Measurements from ENCODE around the gene CACHD1.

CACHD1 gene

DNA sequence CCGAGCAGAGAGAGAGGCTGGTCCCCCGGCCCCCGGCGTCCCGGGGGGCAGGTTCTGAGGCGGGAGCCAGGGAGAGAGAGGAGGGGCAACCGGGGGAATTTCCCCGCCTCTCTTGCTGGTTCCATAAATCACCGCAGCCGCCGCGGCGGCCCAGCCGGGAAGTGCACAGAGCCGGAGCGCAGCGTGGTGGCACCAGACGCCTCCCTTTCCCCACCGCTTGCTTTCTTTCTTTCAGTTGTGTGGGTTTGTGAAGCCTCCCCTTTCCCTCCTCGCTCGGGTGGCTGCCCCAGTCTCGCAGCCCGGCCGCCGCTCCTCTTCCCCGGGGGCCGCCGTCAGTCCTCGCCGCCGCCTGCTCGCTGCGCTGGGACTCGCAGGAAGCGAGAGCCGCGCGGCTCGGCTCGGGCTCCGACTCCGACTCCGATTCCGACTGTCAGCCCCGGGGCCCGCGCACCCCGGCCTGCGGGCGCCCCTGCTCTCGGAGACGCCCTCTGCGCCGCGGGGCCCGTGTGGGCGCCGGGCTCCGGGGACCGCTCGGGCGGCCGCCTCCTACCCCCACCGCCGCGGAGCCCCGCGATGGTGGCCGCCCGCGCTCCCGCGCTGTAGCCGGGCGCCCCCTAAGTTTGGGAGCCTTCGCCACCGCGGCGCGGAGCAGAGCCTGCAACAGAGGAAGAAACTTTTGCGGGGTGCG is at the start of gene CACHD1:
Gene CACHD1, plus strand, starts transcription at position 153 of the 688 bp plus-strand sequence. CDS start 616 bp downstream, outside the sequence.
- TF ChIP-seq CTCF (IDR thresholded peaks at IDR 0.05; ENCODE audit: insufficient read depth, low read depth, low read length, missing control alignments), result no peak
- peak; percentile 62 for DNase-seq (ENCODE audit: low read depth)
- H3K4me3 ChIP-seq (ENCODE audit: low read depth, low read length), result peak within 1 kb of the TSS; percentile 41

DNA sequence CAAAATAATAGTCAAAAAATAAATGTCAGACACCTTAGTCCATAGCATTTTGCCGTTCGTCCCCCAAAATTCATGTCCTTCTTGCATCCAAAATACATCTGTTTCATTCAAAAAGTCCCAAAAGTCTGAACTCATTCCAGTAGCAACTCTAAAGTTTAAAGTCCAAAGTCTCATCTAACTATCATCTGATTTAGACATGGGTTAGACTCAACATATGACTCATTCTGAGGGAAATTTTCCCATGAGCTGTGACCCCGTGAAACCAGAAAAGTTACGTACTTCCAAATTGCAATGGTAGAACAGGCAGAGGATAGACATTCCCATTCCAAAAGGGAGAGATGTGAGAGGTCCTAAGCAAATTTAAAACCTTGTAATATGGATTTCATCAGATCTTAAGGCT is 48.6 kb upstream of the CACHD1 start:
- no peak overlapping the region for H3K4me3 ChIP-seq (ENCODE audit: low read depth, low read length)
- TF ChIP-seq CTCF (IDR thresholded peaks at IDR 0.05; ENCODE audit: insufficient read depth, low read depth, low read length, missing control alignments), result no peak
- no peak for DNase-seq (ENCODE audit: low read depth)

GRCh38 chr1:64423526-64423925 is 46.4 kb upstream of the CACHD1 start:
- no peak for TF ChIP-seq CTCF (IDR thresholded peaks at IDR 0.05; ENCODE audit: insufficient read depth, low read depth, low read length, missing control alignments)
- no peak for DNase-seq (ENCODE audit: low read depth)
- H3K4me3 ChIP-seq (ENCODE audit: low read depth, low read length), result no peak overlapping the region

DNA sequence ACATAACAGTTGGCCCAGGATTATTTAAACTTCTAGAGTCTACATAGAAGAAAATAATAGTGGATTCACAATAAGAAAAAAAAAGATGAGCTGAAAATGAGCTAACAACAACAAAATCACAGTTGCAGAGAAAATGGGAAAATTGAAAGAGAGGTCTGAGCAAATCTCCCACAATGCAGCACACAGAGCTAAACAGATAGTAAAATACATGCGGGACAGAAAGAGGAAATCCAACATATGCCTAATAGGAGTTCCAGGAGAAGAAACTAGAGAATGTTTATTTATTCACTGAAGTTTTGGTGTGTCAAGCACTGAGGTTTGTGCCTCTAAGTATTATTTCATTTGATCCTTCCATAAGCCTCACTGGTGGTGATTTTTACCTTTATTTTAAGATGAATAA is 45.5 kb upstream of the CACHD1 start:
- no peak overlapping the region for H3K4me3 ChIP-seq (ENCODE audit: low read depth, low read length)
- no peak for TF ChIP-seq CTCF (IDR thresholded peaks at IDR 0.05; ENCODE audit: insufficient read depth, low read depth, low read length, missing control alignments)
- no peak for DNase-seq (ENCODE audit: low read depth)

- no peak for TF ChIP-seq CTCF (IDR thresholded peaks at IDR 0.05; ENCODE audit: insufficient read depth, low read depth, low read length, missing control alignments)
- H3K4me3 ChIP-seq (ENCODE audit: low read depth, low read length), result no peak overlapping the region
- no peak for DNase-seq (ENCODE audit: low read depth)
Observed at GRCh38 chr1:64425521-64425920, 44.4 kb upstream of the CACHD1 start.

- DNase-seq (ENCODE audit: low read depth), result no peak
- TF ChIP-seq CTCF (IDR thresholded peaks at IDR 0.05; ENCODE audit: insufficient read depth, low read depth, low read length, missing control alignments), result no peak
- no peak overlapping the region for H3K4me3 ChIP-seq (ENCODE audit: low read depth, low read length)
Observed at GRCh38 chr1:64426681-64427080, 43.2 kb upstream of the CACHD1 start.

- no peak overlapping the region for H3K4me3 ChIP-seq (ENCODE audit: low read depth, low read length)
- no peak for DNase-seq (ENCODE audit: low read depth)
- TF ChIP-seq CTCF (IDR thresholded peaks at IDR 0.05; ENCODE audit: insufficient read depth, low read depth, low read length, missing control alignments), result no peak
Observed at GRCh38 chr1:64427879-64428278, 42.0 kb upstream of the CACHD1 start.

Measured in GM12865 (cell line).